HEK293 (cell line): ENCODE data around the gene PINLYP.

ENCODE experiments used
- CTCF ChIA-PET: fragments of 350-600 bp; formaldehyde crosslinking; extraction: SDS; loops from one replicate; lab custom pipeline; 2021; ENCODE audit warnings: antibody characterized with exemption; lab: Yijun Ruan, JAX
- POLR2A ChIA-PET: fragments of 300-600 bp; formaldehyde crosslinking; extraction: SDS; loops from one replicate; lab custom pipeline; 2020; ENCODE audit warnings: antibody characterized with exemption, inconsistent platforms; lab: Yijun Ruan, JAX
- H3K27ac ChIP-seq: fragments of 200-500 bp; sonication (Bioruptor generic); 2 replicates; pipeline ENCODE4 v1.5.1; 2014; ENCODE audit warnings: low read depth, low read length, control low read depth, inconsistent platforms; ENCODE audit errors: extremely low read depth
- H3K36me3 ChIP-seq, 2 experiments: fragments of 200-500 bp in 1 of 2; sonication (Bioruptor generic) in 1 of 2; 1 replicate in 1 of 2; 2 replicates in 1 of 2; pipeline ENCODE4 v1.5.1; 2014 to 2017; ENCODE audit warnings: inconsistent platforms in 2 of 2, low read length in 2 of 2; ENCODE audit not compliant: control insufficient read depth in 2 of 2, insufficient read depth in 1 of 2
- H3K4me1 ChIP-seq: fragments of 200-500 bp; sonication (Bioruptor generic); 2 replicates; pipeline ENCODE4 v1.5.1; 2014; ENCODE audit warnings: mild to moderate bottlenecking, low read length, inconsistent platforms; ENCODE audit not compliant: control insufficient read depth, insufficient read depth
- H3K4me3 ChIP-seq: 2 replicates; pipeline ENCODE4 v1.5.1; 2011; ENCODE audit warnings: low read depth, mild to moderate bottlenecking, control low read depth, low read length, moderate library complexity
- H3K9me3 ChIP-seq: fragments of 200-500 bp; sonication (Bioruptor generic); 2 replicates; pipeline ENCODE4 v1.5.1; 2014; ENCODE audit warnings: low read depth, low read length, inconsistent platforms; ENCODE audit not compliant: control insufficient read depth, insufficient read depth
- GLIS2 ChIP-seq: fragments of 450-650 bp; formaldehyde crosslinking; IDR thresholded peaks from 2 replicates; pipeline ENCODE4 v1.5.1; 2016; ENCODE audit warnings: missing biosample characterization, missing genetic modification characterization
- OSR2 ChIP-seq: fragments of 450-650 bp; formaldehyde crosslinking; IDR thresholded peaks from 2 replicates; pipeline ENCODE4 v1.5.1; 2016; ENCODE audit warnings: missing biosample characterization, missing genetic modification characterization
- YY2 ChIP-seq: fragments of 450-650 bp; formaldehyde crosslinking; IDR thresholded peaks from 2 replicates; pipeline ENCODE4 v1.5.1; 2016; ENCODE audit warnings: missing biosample characterization, missing genetic modification characterization
- ZBTB17 ChIP-seq: fragments of 450-650 bp; formaldehyde crosslinking; IDR thresholded peaks from 2 replicates; pipeline ENCODE4 v1.5.1; 2016; ENCODE audit warnings: missing biosample characterization, missing genetic modification characterization
- ZNF112 ChIP-seq: fragments of 450-650 bp; formaldehyde crosslinking; IDR thresholded peaks from 2 replicates; pipeline ENCODE4 v1.5.0; 2017; ENCODE audit warnings: missing biosample characterization, missing genetic modification characterization
- ZNF266 ChIP-seq: fragments of 450-650 bp; formaldehyde crosslinking; IDR thresholded peaks from 2 replicates; pipeline ENCODE4 v1.5.1; 2016; ENCODE audit warnings: missing biosample characterization, missing genetic modification characterization, low read depth
- ZNF341 ChIP-seq: fragments of 450-650 bp; formaldehyde crosslinking; IDR thresholded peaks from 2 replicates; pipeline ENCODE4; 2016; ENCODE audit warnings: low read depth, missing biosample characterization, missing genetic modification characterization
- ZNF391 ChIP-seq: fragments of 450-650 bp; formaldehyde crosslinking; IDR thresholded peaks from 2 replicates; pipeline ENCODE4 v1.5.1; 2016; ENCODE audit warnings: low read depth, missing biosample characterization, missing genetic modification characterization, borderline replicate concordance
- ZNF514 ChIP-seq: fragments of 450-650 bp; formaldehyde crosslinking; IDR thresholded peaks from 2 replicates; pipeline ENCODE4 v1.5.1; 2016; ENCODE audit warnings: missing biosample characterization, missing genetic modification characterization
- ZNF701 ChIP-seq: fragments of 450-650 bp; formaldehyde crosslinking; IDR thresholded peaks from 2 replicates; pipeline ENCODE4 v1.5.1; 2016; ENCODE audit warnings: missing biosample characterization, missing genetic modification characterization
- ZNF747 ChIP-seq: fragments of 450-650 bp; formaldehyde crosslinking; IDR thresholded peaks from 2 replicates; pipeline ENCODE4 v1.5.1; 2016; ENCODE audit warnings: missing biosample characterization, missing genetic modification characterization
- ZNF76 ChIP-seq: fragments of 450-650 bp; formaldehyde crosslinking; IDR thresholded peaks from 2 replicates; pipeline ENCODE4; 2016; ENCODE audit warnings: low read depth, missing biosample characterization, missing genetic modification characterization, borderline replicate concordance
- ZNF777 ChIP-seq: fragments of 450-650 bp; formaldehyde crosslinking; IDR thresholded peaks from 2 replicates; pipeline ENCODE4 v1.5.1; 2017; ENCODE audit warnings: missing biosample characterization, missing genetic modification characterization, borderline replicate concordance
- TF ChIP-seq, protein P1 (sequence below): fragments of 450-650 bp; formaldehyde crosslinking; IDR thresholded peaks from 2 replicates; pipeline ENCODE4 v1.5.1; 2016; ENCODE audit warnings: missing biosample characterization, missing genetic modification characterization
- TF ChIP-seq, protein P2 (sequence below): fragments of 450-650 bp; formaldehyde crosslinking; IDR thresholded peaks from 2 replicates; pipeline ENCODE4 v1.5.1; 2016; ENCODE audit warnings: missing biosample characterization, missing genetic modification characterization
- TF ChIP-seq, protein P3 (sequence below): fragments of 450-650 bp; formaldehyde crosslinking; IDR thresholded peaks from 2 replicates; pipeline ENCODE4 v1.5.1; 2017; ENCODE audit warnings: missing biosample characterization, missing genetic modification characterization
- TF ChIP-seq, protein P4 (sequence below): fragments of 450-650 bp; formaldehyde crosslinking; optimal IDR thresholded peaks from 2 replicates; pipeline ENCODE3; 2016; ENCODE audit warnings: missing biosample characterization, mild to moderate bottlenecking, missing genetic modification characterization
- TF ChIP-seq, protein P5 (sequence below): fragments of 450-650 bp; formaldehyde crosslinking; IDR thresholded peaks from 2 replicates; pipeline ENCODE4 v1.5.1; 2017; ENCODE audit warnings: missing biosample characterization, missing genetic modification characterization

Gene PINLYP

DNA sequence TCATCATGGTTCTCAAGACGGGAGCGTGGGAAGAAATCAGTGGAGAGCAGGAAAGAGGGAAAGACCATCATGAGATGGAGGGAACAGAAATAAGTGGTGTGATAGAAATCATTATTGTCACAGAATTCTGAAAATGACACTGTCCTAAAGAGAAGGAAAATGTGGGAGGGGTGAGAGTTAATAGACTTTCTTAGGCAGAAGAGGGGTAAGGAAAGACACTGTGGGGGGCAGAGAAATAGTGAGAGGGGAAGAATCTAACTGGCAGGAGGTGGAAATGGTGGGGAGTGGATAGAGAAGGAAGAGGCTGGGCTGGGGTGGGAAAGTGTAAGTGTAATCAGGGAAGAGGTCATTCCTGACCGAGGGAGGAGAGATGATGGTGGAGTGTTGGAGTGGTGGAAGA lies 3.2 kb downstream of the PINLYP start (continued):
- TF ChIP-seq ZNF701 (tag by site-specific recombination) = no peak
- TF ChIP-seq, protein P1, sequence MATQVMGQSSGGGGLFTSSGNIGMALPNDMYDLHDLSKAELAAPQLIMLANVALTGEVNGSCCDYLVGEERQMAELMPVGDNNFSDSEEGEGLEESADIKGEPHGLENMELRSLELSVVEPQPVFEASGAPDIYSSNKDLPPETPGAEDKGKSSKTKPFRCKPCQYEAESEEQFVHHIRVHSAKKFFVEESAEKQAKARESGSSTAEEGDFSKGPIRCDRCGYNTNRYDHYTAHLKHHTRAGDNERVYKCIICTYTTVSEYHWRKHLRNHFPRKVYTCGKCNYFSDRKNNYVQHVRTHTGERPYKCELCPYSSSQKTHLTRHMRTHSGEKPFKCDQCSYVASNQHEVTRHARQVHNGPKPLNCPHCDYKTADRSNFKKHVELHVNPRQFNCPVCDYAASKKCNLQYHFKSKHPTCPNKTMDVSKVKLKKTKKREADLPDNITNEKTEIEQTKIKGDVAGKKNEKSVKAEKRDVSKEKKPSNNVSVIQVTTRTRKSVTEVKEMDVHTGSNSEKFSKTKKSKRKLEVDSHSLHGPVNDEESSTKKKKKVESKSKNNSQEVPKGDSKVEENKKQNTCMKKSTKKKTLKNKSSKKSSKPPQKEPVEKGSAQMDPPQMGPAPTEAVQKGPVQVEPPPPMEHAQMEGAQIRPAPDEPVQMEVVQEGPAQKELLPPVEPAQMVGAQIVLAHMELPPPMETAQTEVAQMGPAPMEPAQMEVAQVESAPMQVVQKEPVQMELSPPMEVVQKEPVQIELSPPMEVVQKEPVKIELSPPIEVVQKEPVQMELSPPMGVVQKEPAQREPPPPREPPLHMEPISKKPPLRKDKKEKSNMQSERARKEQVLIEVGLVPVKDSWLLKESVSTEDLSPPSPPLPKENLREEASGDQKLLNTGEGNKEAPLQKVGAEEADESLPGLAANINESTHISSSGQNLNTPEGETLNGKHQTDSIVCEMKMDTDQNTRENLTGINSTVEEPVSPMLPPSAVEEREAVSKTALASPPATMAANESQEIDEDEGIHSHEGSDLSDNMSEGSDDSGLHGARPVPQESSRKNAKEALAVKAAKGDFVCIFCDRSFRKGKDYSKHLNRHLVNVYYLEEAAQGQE (tag by site-specific recombination) = no peak
- no peak for TF ChIP-seq YY2 (tag by site-specific recombination)

DNA sequence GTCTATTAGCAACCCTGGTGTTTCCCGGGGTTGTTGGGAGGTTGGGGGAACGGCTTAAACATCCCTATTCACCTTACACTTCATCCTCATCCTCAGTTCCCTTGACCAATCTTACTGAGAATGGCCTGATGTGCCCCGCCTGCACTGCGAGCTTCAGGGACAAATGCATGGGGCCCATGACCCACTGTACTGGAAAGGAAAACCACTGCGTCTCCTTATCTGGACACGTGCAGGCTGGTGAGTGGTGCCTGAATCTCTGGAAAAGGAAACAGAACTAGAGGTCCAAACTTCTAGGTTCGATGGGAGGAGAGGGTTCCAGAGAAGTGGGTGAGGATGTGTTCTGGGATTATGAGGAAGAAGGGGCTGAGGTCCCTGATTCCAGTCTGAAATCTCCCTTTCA lies 5.9 kb downstream of the PINLYP start:
- POLR2A ChIA-PET = no interaction called here
- Histone ChIP-seq H3K4me3 (no peak overlapping the region), H3K36me3 (peaks cover 3% of the 10 kb centered on the region in 2 experiments), H3K9me3 (no peaks in the 10 kb centered on the region), H3K4me1 (no peaks in the 10 kb centered on the region), H3K27ac (no peak overlapping the region)
- no peak for TF ChIP-seq ZNF266 (tag by site-specific recombination)
- CTCF ChIA-PET = interaction anchor here (0.5 to 4.5 kb wide), 5 partner anchors 13 to 87 kb away, joined by 4 to 39 read pairs (median 8); partner anchors contain the start of gene IRGQ

DNA sequence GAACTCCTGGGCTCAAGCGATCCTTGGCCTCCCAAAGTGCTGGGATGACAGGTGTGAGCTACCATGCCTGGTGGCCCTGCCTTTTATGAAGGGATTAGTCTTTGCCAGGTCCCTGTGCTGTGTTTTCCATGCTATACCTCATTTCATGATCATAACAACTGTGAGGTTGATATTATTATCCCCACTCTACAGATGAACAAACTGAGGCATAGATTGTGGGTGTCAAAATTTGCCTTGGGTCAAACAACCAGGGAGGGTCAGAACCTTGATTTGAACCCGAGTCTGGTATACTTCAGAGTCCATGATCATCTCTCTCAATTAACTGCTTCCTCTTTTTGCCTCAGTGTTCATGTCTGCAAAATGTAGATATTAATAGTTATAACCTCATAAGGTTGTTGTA lies 6.9 kb downstream of the PINLYP start:
- CTCF ChIA-PET = interaction anchor here (1.4 to 4.5 kb wide), 2 partner anchors 12 to 27 kb away, joined by 4 to 39 read pairs; partner anchors contain the start of gene IRGQ
- TF ChIP-seq, protein P2, sequence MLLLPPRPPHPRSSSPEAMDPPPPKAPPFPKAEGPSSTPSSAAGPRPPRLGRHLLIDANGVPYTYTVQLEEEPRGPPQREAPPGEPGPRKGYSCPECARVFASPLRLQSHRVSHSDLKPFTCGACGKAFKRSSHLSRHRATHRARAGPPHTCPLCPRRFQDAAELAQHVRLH (tag by site-specific recombination) = 0 out of 2 replicates have a peak, but pooled peaks have one; percentile 61
- TF ChIP-seq ZNF777 (tag by site-specific recombination) = no peak
- H3K36me3 ChIP-seq = peaks cover 5 to 13% of the 10 kb centered on the region in 2 experiments
- no peak overlapping the region for H3K4me3 ChIP-seq
- POLR2A ChIA-PET = interaction anchor here (0.7 kb wide), 1 partner anchor 73 kb away, joined by 4 read pairs; no protein-coding TSS in a partner anchor
- no peak overlapping the region for H3K27ac ChIP-seq
- H3K9me3 ChIP-seq = no peaks in the 10 kb centered on the region
- no peaks in the 10 kb centered on the region for H3K4me1 ChIP-seq

DNA sequence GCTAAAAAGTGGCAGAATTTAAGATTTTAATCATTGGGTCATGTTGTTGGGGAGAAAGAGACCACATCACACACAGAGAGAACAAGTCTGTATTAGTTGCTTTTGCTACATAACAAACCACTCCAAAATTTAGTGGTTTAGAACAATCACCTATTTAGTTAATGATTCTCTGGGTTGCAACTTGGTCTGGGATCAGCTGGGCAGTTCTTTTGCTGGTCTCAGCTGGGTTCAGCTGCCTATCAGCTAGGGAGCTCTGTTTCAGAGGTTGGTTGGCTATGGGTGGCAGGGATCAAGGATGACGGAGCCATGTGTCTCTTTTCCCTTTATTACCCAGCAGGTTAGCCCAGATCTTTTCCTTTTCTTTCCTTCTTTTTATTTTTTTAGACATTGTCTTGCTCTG lies 8.9 kb downstream of the PINLYP start:
- no peak overlapping the region; the same call in 1 of the 2 replicates for H3K27ac ChIP-seq
- no peaks in the 10 kb centered on the region for H3K9me3 ChIP-seq
- peaks cover 9 to 26% of the 10 kb centered on the region in 2 experiments for H3K36me3 ChIP-seq
- POLR2A ChIA-PET = interaction anchor here (3.2 kb wide), 1 partner anchor 12 kb away, joined by 14 read pairs; the partner anchor contains the start of genes IRGQ and ZNF576
- H3K4me1 ChIP-seq = no peaks in the 10 kb centered on the region
- H3K4me3 ChIP-seq = no peak overlapping the region
- CTCF ChIA-PET = interaction anchor here (0.6 to 4.5 kb wide), 4 partner anchors 10 to 225 kb away, joined by 3 to 39 read pairs (median 4); partner anchors contain the start of gene IRGQ
- TF ChIP-seq ZBTB17 (tag by site-specific recombination) = 0 out of 2 replicates have a peak, but pooled peaks have one; percentile 24
- TF ChIP-seq GLIS2 (tag by site-specific recombination) = no peak
- TF ChIP-seq OSR2 (tag by site-specific recombination) = no peak
- TF ChIP-seq, protein P3, sequence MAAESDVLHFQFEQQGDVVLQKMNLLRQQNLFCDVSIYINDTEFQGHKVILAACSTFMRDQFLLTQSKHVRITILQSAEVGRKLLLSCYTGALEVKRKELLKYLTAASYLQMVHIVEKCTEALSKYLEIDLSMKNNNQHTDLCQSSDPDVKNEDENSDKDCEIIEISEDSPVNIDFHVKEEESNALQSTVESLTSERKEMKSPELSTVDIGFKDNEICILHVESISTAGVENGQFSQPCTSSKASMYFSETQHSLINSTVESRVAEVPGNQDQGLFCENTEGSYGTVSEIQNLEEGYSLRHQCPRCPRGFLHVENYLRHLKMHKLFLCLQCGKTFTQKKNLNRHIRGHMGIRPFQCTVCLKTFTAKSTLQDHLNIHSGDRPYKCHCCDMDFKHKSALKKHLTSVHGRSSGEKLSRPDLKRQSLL (tag by site-specific recombination) = 0 out of 2 replicates have a peak, but pooled peaks have one; percentile 35
- TF ChIP-seq ZNF112 (tag by site-specific recombination) = no peak
- TF ChIP-seq ZNF747 (tag by site-specific recombination) = no peak
- TF ChIP-seq, protein P4, sequence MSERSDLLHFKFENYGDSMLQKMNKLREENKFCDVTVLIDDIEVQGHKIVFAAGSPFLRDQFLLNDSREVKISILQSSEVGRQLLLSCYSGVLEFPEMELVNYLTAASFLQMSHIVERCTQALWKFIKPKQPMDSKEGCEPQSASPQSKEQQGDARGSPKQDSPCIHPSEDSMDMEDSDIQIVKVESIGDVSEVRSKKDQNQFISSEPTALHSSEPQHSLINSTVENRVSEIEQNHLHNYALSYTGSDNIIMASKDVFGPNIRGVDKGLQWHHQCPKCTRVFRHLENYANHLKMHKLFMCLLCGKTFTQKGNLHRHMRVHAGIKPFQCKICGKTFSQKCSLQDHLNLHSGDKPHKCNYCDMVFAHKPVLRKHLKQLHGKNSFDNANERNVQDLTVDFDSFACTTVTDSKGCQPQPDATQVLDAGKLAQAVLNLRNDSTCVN (tag by site-specific recombination) = no peak
- no peak for TF ChIP-seq ZNF514 (tag by site-specific recombination)
- TF ChIP-seq ZNF76 (tag by site-specific recombination) = no peak
- no peak for TF ChIP-seq ZNF341 (tag by site-specific recombination)
- TF ChIP-seq ZNF391 (tag by site-specific recombination) = no peak
- TF ChIP-seq, protein P5, sequence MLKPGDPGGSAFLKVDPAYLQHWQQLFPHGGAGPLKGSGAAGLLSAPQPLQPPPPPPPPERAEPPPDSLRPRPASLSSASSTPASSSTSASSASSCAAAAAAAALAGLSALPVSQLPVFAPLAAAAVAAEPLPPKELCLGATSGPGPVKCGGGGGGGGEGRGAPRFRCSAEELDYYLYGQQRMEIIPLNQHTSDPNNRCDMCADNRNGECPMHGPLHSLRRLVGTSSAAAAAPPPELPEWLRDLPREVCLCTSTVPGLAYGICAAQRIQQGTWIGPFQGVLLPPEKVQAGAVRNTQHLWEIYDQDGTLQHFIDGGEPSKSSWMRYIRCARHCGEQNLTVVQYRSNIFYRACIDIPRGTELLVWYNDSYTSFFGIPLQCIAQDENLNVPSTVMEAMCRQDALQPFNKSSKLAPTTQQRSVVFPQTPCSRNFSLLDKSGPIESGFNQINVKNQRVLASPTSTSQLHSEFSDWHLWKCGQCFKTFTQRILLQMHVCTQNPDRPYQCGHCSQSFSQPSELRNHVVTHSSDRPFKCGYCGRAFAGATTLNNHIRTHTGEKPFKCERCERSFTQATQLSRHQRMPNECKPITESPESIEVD (tag by site-specific recombination) = no peak
